Skin of body (tissue), 2 donors: ENCODE results near the gene CORO2B. TPM values are rescaled to one million over a fixed set of nuclear protein-coding genes. Genes with fewer than 3 reads are reported as not detected.

ENCODE experiments used
- DNase-seq: peaks from one replicate; lab custom pipeline; 2025; lab: John Stamatoyannopoulos, UW
- total RNA-seq: library from RNA; depleted of rRNA; stranded (reverse); fragments of >200 nt; gene quantifications from one replicate; pipeline ENCODE4 v1.2.3, GENCODE V29; 2014

CORO2B gene
- total RNA-seq, 1 donor from 2014 or later: 2.4 TPM

DNA sequence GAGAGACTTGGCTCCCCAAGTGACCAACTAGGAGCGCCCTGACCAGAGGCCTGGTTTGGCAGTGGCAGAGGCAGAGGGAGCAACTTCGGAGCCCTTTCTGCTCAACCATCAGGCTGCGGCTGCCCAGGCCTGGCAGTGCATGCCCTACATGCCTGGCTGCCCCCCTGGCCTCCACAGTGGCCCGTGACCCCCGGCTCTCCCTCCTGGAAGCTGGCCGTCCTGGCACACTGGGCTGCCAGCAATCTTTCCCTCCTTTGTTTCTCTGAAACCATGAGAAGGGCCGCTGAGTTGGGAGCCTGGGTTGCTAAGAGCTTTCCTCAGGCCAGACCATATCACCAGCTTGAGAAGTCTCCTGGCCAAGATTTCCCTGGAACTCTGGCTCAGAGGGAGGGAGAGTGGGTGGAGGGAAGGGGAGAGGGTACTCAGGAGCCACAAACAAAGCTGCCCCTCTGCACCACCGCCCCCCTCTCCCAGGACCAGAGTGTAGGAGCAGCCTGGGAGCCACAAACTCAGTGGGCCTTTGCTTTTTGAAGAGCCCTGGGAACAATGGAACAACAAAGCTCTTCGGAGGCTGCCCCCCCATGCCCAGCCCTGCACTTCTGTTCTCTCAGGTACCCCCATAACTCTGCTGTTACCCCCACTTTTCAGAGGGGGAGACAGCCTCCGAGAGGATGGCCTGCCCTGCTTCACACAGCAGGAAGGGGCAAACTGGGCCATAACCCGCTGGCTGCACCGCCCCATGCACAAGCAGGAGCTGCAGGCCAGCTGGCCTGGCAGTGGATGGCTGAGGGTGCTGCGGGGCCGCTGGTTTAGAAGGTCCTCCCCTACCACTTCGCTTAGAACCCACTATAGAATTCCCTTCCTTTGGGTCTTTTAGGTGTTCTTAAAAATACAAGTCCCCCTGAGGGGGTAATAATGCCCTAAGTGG, 11.3 kb downstream of the CORO2B start:
- no peak for DNase-seq

DNA sequence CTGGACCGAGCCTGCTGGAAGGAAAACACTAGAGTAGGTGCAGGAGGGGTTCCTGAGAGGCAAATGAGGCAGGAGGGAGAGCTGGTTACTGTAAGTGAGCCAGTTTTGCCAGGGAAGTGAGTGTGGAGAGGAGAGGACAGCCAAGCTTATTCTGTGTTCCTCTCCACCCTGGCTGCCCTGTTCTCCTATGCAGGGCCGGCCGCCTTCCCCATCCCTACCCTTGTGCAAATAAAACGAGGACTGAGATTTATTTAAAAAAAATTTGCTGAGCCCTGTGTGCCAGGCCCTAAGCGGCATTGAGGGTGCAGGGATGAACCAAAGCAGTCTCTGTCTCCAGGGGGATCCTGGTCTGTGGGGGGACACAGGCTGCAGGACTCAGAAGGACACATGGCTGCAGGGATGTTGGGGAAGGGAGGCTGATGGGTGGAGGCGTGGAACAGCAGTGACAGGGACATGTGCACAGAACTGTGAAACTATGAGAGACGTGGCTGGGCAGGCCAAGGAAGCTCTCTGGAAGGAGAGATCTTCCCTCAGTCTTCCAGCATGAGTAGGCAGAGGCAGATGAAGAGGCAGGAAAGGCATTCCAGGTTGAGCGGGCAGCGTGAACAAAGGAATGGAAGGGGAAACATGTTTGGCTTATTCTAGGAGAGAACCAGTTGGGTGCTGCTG, 12.1 kb downstream of the CORO2B start:
- no peak for DNase-seq

DNA sequence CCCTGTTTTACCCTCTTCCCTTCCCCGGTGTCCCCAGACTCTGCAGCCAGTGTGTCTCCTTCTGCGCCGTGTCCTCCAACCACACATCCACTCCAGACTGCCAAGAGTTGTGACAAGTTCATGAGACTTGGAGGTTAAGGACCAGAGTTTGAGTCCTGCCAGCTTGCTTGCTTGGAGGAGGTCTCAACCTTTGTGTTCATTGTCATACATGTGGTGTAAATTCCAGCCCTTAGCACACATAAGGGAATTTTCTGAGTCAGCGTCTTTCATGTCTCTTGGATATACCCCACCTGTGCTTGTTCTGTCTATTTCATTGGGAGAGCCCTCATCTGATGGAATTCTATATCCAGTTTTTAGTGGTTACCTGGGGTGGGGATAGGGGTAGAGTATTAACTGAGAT, 13.3 kb downstream of the CORO2B start:
- no peak for DNase-seq

DNA sequence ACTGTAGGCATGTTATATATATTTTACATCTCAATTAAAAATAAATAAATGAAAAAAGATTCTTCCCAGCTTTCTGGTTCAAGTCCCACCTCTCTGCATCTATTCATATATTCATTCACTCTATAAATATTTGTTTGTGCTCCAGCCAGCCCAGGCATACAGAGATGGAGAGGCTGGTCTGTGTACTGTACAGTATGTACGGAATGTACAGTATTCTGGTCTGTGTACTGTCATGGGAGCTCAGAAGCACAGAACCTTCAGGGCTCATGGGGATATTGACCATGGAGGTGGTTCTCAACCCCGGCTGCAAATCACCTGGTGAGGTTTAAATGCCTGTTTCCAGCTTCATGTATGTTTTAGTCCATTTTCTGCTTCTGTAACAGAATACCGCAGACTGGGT, 13.8 kb downstream of the CORO2B start:
- no peak for DNase-seq

DNA sequence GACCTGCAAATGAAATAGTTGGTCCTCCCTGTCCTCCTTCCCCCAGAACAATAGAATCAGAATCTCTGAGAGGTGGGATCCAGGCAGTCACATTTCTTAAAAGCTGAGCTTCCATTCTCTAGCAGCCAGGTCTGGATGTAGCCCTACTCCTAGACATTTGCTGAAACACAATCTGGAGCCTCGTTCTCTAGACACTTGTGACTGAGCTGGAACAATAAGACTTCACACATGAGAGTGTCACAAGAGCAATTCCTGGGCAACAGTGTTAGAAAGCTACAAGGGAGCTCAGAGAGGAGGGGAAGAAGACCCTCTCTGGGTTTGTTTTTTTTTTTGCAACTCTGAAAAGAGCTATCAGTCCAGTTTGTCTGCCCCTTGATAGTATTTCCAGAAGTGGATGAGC, 14.5 kb downstream of the CORO2B start:
- no peak for DNase-seq

DNA sequence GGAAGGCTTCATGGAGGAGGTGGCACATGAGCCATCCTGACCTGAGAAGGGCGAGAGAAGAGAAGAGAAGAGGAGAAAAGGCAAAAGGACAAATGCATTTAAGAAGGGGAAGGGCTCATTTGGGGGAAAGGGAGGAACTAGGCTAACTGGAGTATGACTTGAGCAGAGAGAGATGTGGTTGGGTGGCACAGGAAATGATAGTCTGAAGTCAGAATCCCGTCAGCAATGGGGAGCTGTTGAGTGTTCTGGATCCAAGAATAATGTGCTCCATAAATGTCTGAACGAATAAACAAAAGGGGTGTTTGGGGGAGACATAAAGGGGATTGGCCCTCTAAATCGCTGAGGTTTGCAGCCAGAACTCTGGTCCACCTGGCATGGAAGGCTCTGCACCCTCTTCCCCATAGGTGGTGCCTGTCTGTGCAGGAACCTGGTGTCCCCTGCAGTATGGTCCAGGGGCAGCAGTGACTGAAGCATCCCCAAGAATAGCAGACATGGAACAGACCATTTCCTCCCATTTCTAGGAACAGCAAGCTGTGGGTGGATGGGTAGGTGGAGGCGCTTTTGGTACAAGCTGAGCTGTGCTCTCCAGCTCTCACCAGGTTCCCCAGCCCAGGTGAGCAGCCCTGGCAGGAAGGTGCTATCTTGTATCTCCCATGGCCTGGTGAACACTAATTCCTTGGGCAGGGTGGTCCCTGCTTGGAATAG, 15.2 kb downstream of the CORO2B start:
- DNase-seq: no peak

DNA sequence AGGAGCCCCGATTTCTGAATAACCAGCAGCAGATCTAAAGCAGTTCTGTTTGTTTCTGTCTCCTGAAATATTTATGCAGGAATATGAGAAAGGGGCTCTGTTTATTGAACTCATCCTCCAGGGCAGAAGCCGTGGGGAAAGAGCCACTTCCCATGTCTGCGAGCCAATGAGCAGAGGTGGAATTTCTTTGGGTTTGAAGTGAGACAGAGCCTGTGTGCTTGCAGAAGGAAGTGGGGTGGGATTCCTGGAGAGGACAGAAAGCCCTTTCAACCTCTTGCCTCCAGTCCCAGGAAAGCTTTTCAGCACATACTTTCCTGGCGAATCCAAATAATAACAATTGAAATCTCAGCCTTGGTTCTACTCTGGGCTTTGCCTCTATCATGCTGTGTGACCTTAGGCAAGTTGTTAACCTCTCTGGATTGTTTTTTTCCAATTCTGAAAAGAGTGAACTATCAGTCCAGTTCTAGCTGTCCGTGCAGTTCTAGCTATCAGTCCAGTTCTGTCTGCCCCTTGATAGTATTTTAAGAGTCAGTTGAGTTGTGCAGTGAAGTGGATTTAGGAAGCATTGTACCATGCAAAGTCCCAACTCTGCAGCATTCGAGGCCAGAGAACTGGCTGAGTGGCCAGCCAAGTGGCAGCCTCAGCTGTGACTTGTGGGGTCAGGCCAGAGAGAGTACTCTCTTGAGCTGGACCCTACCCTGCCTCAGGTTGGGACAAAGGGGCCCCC, 15.9 kb downstream of the CORO2B start:
- no peak for DNase-seq

DNA sequence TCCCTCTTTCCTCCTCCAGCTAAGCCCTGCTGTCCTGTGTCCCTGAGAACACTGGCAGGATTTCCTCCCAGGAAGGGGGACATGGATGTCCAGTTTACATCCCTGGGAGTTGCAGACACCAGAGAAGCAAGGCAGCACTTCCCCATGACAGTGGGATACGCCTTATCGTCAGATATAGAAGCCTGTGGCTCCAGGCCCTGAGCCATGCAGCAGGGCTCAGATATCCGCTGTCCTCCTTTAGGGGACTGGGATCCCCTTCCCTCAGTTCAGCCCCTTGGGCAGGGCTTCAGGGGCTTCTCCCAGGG, 16.4 kb downstream of the CORO2B start:
- DNase-seq: no peak

DNA sequence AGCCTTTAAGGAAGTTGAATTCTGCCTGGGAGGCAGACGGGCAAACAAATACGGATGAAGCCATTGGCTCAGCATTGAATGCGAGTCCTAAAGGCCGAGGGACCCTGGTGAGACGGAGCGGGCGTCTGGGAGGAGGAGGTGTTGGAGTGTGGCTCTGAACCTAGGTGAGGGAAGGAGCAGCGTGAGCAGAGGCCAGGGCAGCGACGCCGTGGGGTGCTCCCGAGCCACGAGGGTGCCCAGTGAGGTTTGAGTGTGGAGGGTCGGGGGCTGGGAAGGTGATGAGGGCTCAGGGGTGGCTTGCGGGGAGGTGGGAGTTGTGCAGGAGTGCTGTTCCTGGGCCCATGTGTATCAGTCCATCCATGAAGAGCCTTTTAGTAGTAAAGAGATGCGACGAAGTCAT, 17.0 kb downstream of the CORO2B start:
- no peak for DNase-seq

DNA sequence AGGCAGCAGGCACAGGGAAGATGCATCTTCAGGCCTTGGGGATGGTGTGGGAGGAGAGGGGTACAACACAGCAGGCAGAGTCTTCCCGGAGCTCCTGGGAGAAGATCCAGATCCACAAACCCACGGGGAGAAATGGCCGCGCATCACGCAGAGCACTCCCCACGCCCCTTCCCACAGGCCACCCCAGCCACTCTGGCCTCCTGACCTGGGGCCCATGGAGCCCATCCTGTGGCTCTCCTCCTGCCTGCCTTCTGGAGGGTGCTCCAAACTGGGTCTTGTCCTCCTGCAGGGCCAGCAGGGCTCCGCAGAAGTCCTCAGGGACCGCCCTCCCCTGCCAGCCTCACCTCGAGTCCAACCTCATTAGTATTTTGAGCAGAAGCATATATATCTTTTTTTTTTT, 17.9 kb downstream of the CORO2B start:
- DNase-seq: no peak

DNA sequence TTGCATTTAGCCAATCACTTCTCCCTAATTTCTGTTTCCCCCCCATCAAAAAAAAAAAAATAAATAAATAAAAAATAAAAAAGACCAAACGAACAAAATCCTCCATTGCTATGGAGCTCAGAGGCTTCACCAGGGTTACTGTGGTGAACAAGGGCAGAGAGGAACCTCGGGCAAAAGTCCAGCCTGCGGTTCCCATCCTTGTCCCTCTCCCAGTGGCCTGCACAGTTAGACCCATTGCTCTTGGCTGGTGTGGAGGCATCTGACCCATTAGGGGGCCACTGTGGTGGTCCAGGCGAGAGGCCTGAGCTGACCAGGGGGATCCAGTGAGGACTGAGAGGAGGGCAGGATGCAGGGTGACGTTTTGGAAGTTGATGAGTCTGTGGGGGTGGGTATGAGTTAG, 18.8 kb downstream of the CORO2B start:
- no peak for DNase-seq

DNA sequence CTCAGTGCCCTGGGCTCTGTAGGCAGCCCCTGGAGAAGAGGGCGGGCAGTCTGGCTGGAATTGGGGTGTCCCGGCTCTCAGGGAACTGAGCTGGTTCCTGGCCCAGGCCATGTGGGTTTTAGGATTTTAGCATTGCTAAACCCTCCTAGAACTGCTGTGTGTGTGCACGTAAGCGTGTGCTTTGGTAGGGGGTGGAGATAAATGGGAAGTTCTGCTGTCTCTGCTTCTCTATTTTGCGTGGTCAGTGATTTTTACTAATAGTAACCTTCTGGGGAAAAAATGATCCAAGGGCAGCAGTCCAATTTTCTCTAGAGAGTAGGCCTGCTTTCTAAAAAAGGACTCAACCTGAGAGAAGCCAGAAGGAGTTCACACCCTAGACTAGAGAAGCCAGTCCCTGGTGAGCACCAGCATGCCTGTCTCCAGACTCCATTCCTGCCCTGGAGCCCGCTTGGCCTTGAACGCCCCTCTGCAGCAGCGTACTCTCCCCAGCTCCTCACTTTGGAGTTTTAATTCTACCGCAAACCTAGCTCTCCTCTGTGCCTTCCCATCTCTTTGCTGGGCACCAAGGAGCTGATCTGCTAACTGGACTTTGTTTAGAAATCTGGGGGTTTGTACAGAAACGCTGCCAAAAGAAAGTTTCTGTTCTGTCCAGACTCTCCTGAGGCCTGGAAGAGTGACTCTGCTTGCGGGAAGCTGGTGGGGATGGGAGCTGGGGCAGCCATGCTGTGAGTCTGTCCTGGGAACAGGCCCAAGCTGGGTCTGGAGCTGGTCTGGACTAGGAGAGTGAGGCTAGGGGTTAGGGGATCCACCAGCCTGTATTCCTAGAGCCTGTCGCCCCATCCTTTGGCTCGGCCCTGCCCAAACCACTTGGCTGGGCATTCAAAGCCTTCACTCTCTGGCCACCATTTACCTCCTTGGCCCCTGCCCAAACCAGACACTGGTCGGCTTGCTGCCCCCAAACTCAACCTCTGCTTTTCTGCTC, 19.7 kb downstream of the CORO2B start:
- no peak for DNase-seq

DNA sequence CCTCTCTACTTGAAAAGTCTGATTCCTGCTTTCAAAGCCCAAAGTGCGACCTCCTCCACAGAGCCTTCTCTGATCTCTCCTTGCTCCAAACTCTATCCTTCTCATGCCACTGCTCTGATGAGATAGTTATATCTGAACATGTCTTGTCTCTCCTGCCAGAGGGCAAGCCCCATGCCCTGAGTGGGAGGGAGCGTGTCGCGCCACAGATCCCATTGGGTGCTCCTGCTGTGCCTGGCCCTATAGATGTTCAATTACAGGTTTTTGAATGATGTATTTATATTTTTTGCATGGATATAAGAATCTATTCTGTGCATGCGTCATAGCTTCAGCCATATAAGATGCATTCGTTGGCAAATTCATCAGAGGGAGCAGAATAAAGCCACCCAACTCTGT, 20.4 kb downstream of the CORO2B start:
- no peak for DNase-seq

DNA sequence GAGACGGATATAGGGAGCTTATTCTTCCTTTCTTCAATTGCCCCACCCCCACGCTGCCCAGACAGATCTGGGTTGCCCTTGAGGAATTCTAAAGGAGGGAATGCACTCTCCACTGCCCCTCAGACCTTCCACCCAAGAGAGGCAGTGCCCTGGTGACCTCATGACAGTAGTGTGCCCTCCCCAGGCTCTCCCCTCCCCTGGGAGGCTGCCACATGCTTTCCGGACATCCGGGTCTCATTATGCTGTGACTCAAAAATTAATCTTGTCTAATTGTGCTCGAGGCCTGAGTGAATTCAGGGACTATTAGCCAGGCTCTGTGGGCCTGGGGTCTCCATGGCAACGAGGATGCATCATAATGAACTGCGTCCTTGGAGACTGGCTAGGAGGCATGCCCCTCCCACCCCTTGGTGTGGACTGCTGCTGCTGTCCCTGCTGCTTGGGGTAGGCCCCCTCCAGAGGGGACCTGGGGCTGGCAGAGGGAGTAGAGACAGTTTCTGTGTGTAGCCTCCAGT, 20.8 kb downstream of the CORO2B start:
- peak; percentile 53 for DNase-seq

DNA sequence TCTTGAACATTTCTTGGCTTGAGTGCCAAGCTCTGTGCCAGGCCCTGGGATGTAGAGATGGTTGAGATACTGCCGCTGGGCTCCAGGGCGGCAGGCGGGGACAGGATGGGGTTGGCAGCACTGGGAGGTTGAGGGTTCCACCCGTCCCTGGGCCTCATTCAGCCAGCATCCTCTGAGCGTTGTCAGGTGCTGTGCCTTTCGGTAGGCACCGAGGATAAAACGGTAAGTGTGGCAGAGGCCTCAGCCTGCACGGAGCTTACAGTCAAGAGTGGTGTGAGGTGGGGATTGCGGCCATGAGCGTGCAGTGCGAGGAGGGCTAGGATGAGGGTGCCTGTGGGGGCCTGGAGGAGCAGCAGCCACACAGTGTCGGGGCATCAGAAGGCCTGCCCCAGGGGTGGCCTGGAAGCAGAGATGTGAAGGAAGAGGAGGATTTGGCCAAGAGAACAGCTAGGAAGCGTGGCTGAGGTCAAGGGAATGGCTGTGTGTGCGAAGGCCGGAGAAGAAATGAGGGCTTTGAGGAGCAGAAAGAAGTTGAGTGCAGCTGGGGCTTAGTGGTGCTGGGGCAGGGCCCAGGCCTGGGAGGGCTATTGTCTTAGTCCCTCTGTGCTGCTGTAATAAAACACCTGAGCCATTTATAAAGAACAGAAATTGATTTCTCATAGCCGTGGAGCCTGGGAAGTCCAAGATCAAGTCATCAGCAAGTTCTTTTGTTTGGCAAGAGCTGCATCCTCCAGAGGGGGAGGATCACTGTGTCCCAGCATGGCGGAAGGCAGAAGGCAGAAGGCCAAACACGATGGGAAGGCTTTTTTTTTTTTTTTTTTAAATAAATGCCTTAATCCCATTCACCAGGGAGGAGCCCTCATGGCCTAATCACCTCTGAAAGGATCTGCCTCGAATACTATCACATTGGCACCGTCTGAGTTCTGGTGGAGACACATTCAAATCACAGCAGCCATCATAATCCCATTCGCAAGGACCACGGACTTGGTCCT, 22.7 kb downstream of the CORO2B start:
- DNase-seq: no peak

DNA sequence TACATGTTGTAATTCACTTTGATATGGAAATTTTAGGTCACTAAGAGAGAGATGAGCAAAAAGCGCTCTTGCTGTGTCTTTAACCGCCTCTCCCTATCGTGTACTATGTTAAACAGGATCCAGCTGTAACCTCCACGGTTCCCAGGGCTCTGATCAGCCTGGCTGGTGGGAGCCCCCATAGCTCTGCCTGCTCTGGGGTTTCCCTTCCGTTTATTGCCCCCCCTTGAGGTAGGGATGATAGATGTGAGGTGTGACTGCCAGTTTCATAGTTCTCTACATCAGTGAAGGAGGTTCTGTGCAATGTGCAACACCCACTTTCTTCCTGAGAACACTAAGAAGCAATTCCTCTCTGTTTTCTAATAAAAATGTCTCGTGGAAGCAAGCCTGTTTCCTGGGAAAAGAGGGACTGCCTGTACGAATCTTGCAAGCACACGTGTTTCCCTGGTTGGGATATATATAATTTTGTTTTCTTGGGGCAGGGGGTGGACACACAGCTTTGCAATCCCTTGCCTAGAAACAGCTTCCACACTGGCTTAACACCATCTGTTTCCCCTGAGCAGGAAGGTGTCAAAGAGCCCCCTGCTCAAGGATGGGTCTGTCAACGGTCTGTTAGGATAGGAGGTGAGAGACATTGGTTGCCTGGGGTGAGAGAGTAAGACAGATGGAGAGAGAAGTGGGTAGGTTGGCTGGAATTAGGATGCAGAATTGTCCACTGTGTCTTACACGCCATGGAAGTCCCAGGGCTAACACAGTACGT, 23.8 kb downstream of the CORO2B start:
- DNase-seq: no peak

DNA sequence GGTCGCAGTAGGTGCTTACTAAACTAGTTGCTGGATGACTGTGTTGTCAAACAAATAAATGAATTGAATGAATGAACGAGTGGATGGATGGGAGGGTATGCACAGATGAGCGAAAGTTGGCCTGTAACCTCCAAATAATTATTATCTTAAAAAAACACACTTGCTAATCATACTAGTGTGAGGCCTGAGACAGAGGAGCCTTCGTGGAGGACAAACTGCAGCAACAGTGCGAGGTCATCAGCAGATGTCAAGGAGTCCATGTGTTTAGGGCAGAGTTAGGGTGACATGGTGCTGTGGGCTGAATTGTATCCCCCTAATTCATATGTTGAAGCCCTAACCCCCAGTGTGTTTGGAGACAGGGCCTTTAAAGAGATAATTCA, 24.4 kb downstream of the CORO2B start:
- DNase-seq: no peak

DNA sequence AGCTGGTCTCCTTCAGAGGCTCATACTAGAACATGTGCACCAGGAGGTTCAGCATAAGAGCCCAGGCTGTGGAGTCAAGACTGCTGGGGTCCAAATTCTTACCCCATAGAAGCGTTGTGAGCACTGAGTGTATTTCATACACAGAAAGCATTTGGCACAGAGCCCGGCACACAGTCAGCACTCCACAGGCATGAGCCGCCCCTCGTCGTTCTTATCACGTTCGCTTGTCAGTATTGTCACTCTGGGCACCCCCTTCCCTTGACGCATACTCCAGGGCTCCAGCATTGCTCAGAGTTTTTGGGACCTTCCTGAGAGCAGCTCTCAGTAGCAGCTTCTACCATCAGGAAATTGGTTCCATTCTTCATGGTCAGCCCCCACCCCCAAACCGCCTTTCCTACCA, 25.2 kb downstream of the CORO2B start:
- DNase-seq: no peak
